ENCODE results near the gene ATP8A2.

The ATP8A2 gene

GRCh38 chr13:25689539-25689938, 317.8 kb downstream of the ATP8A2 start:
- no peak for DNase-seq

- DNase-seq = no peak
Measured at GRCh38 chr13:25690582-25690981, 318.8 kb downstream of the ATP8A2 start.

GRCh38 chr13:25691654-25692053, 319.9 kb downstream of the ATP8A2 start:
- no peak for DNase-seq

- DNase-seq = no peak
Measured at GRCh38 chr13:25692099-25692498, 320.3 kb downstream of the ATP8A2 start.

GRCh38 chr13:25699056-25699455, 327.3 kb downstream of the ATP8A2 start:
- DNase-seq = no peak

- no peak for DNase-seq
Measured at GRCh38 chr13:25699600-25699999, 327.8 kb downstream of the ATP8A2 start.

GRCh38 chr13:25701304-25701703, 329.5 kb downstream of the ATP8A2 start:
- DNase-seq = no peak

GRCh38 chr13:25702386-25702785, 330.6 kb downstream of the ATP8A2 start:
- DNase-seq = no peak

GRCh38 chr13:25707726-25708125, 336.0 kb downstream of the ATP8A2 start:
- no peak for DNase-seq

GRCh38 chr13:25708268-25708667, 336.5 kb downstream of the ATP8A2 start:
- DNase-seq = no peak

GRCh38 chr13:25709088-25709487, 337.3 kb downstream of the ATP8A2 start:
- no peak for DNase-seq

GRCh38 chr13:25715760-25716159, 344.0 kb downstream of the ATP8A2 start:
- DNase-seq = no peak

- no peak for DNase-seq
Measured at GRCh38 chr13:25717666-25718197, 346.0 kb downstream of the ATP8A2 start.

- DNase-seq = no peak
Measured at GRCh38 chr13:25719666-25720065, 347.9 kb downstream of the ATP8A2 start.

- DNase-seq = no peak
Measured at GRCh38 chr13:25722893-25723292, 351.1 kb downstream of the ATP8A2 start.

- DNase-seq = no peak
Measured at GRCh38 chr13:25725104-25725503, 353.3 kb downstream of the ATP8A2 start.

GRCh38 chr13:25727250-25727649, 355.5 kb downstream of the ATP8A2 start:
- DNase-seq = no peak

- DNase-seq = no peak
Measured at GRCh38 chr13:25727810-25728209, 356.0 kb downstream of the ATP8A2 start.

- DNase-seq = no peak
Measured at GRCh38 chr13:25729201-25729600, 357.4 kb downstream of the ATP8A2 start.

- no peak for DNase-seq
Measured at GRCh38 chr13:25731037-25731436, 359.3 kb downstream of the ATP8A2 start.

- DNase-seq = no peak
Measured at GRCh38 chr13:25731536-25731935, 359.8 kb downstream of the ATP8A2 start.

GRCh38 chr13:25732111-25732865, 360.5 kb downstream of the ATP8A2 start:
- no peak for DNase-seq

GRCh38 chr13:25733001-25733491, 361.3 kb downstream of the ATP8A2 start:
- DNase-seq = no peak

- DNase-seq = no peak
Measured at GRCh38 chr13:25733696-25734435, 362.1 kb downstream of the ATP8A2 start.

Measured in stimulated activated CD4-positive, alpha-beta T cell treated with anti-CD3 and anti-CD28 coated beads, Interleukin-4, amount 100 ng/mL, for 24 hours (primary cell).